ENCODE data around the gene TMEM54. TPM values are rescaled to one million over a fixed set of nuclear protein-coding genes. Genes with fewer than 3 reads are reported as not detected.

TMEM54 gene
- total and polyA plus RNA-seq, 2 of the 13 experiments (the other 11 are each of a cell fraction or from before 2014, with no cell fraction given): 2.5 to 2.9 TPM

DNA sequence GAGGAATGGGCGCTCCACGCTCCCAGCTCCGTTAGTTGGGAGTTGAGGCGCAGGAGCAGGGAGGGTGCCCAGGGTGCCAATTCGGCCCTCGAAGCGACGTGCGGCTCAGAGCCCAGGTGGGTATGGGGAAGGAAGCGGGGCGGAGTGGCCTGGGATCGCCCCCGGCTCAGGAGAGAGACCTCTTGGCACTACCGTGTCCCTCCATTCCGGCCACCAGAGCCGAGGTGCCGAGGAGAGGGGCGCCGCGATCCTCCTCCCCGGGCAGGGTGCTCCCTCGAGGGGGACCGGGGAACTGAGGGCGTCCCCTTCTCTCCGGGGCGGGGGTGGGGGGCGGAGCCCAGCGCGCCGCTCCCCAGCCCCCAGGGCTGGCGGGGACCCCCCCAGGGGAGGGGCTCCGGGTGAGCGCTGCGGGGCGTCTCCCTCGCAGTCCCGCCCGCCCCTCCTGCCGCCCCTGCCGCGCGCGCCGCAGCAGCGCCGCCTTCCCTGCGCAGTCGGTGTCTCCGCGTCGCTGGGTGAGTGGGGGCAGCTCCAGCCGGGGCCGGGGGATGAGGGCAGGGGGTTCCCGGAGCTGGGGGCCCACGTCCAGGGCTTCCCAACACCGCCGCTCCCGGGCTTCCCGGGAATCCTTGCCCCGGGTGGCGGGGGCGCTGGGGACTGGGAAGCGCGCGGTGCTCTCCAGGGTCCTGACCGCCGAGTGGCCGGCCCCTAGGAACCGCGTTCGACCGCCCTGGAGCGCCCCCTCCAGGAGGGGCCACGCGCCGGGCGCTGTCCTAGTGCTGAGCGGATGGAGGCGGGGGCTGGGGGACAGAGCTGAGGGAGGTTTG is 15.0 kb downstream of the TMEM54 start, which contains the start of gene HPCA (continued):
- TF ChIP-seq NFYB (CRISPR knock-in tag; IDR thresholded peaks at IDR 0.05): peak; percentile 29; the same call in 1 of the 2 replicates
- TF ChIP-seq BORCS8-MEF2B (CRISPR knock-in tag; IDR thresholded peaks at IDR 0.05): peak; percentile 99
- peak; percentile 84 for TF ChIP-seq ZNF7 (CRISPR knock-in tag; IDR thresholded peaks at IDR 0.05)
- TF ChIP-seq ZMYM3 (CRISPR knock-in tag; IDR thresholded peaks at IDR 0.05): no peak
- TF ChIP-seq ZNF878 (CRISPR knock-in tag; IDR thresholded peaks at IDR 0.05): peak; percentile 97
- no peak for TF ChIP-seq FIP1L1 (IDR thresholded peaks at IDR 0.05; ENCODE audit: borderline replicate concordance, insufficient read depth, low read depth, low read length)
- no peak for TF ChIP-seq DNMT1 (CRISPR knock-in tag; IDR thresholded peaks at IDR 0.05)
- TF ChIP-seq ZNF160 (CRISPR knock-in tag; IDR thresholded peaks at IDR 0.05): peak; percentile 96
- TF ChIP-seq TOE1 (CRISPR knock-in tag; IDR thresholded peaks at IDR 0.05): peak; percentile 92; the same call in 1 of the 2 replicates
- TF ChIP-seq, protein P1, sequence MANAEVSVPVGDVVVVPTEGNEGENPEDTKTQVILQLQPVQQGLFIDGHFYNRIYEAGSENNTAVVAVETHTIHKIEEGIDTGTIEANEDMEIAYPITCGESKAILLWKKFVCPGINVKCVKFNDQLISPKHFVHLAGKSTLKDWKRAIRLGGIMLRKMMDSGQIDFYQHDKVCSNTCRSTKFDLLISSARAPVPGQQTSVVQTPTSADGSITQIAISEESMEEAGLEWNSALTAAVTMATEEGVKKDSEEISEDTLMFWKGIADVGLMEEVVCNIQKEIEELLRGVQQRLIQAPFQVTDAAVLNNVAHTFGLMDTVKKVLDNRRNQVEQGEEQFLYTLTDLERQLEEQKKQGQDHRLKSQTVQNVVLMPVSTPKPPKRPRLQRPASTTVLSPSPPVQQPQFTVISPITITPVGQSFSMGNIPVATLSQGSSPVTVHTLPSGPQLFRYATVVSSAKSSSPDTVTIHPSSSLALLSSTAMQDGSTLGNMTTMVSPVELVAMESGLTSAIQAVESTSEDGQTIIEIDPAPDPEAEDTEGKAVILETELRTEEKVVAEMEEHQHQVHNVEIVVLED (CRISPR knock-in tag; IDR thresholded peaks at IDR 0.05; ENCODE audit: borderline replicate concordance): 0 out of 2 replicates have a peak, but pooled peaks have one; percentile 35
- TF ChIP-seq KLF16 (CRISPR knock-in tag; IDR thresholded peaks at IDR 0.05): peak in 1 of 2 experiments; percentile 99; a peak in 2 of 4 replicates
- TF ChIP-seq, protein P2, sequence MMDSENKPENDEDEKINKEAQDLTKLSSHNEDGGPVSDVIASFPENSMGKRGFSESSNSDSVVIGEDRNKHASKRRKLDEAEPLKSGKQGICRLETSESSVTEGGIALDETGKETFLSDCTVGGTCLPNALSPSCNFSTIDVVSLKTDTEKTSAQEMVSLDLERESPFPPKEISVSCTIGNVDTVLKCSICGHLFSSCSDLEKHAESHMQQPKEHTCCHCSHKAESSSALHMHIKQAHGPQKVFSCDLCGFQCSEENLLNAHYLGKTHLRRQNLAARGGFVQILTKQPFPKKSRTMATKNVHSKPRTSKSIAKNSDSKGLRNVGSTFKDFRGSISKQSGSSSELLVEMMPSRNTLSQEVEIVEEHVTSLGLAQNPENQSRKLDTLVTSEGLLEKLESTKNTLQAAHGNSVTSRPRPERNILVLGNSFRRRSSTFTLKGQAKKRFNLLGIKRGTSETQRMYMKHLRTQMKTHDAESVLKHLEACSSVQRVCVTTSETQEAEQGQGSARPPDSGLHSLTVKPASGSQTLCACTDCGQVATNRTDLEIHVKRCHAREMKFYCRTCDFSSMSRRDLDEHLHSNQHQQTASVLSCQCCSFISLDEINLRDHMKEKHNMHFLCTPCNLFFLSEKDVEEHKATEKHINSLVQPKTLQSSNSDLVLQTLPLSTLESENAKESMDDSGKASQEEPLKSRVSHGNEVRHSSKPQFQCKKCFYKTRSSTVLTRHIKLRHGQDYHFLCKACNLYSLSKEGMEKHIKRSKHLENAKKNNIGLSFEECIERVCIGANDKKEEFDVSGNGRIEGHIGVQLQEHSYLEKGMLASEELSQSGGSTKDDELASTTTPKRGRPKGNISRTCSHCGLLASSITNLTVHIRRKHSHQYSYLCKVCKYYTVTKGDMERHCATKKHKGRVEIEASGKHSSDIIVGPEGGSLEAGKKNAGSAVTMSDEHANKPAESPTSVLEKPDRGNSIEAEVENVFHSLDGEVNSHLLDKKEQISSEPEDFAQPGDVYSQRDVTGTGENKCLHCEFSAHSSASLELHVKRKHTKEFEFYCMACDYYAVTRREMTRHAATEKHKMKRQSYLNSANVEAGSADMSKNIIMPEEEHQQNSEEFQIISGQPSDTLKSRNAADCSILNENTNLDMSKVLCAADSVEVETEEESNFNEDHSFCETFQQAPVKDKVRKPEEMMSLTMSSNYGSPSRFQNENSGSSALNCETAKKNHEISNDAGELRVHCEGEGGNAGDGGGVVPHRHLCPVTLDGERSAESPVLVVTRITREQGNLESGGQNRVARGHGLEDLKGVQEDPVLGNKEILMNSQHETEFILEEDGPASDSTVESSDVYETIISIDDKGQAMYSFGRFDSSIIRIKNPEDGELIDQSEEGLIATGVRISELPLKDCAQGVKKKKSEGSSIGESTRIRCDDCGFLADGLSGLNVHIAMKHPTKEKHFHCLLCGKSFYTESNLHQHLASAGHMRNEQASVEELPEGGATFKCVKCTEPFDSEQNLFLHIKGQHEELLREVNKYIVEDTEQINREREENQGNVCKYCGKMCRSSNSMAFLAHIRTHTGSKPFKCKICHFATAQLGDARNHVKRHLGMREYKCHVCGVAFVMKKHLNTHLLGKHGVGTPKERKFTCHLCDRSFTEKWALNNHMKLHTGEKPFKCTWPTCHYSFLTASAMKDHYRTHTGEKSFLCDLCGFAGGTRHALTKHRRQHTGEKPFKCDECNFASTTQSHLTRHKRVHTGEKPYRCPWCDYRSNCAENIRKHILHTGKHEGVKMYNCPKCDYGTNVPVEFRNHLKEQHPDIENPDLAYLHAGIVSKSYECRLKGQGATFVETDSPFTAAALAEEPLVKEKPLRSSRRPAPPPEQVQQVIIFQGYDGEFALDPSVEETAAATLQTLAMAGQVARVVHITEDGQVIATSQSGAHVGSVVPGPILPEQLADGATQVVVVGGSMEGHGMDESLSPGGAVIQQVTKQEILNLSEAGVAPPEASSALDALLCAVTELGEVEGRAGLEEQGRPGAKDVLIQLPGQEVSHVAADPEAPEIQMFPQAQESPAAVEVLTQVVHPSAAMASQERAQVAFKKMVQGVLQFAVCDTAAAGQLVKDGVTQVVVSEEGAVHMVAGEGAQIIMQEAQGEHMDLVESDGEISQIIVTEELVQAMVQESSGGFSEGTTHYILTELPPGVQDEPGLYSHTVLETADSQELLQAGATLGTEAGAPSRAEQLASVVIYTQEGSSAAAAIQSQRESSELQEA (CRISPR knock-in tag; IDR thresholded peaks at IDR 0.05; ENCODE audit: not compliant biosample characterization): peak; percentile 98
- TF ChIP-seq HDAC2 (CRISPR knock-in tag; IDR thresholded peaks at IDR 0.05): peak; percentile 95
- no peak for TF ChIP-seq EP300 (IDR thresholded peaks at IDR 0.05; ENCODE audit: low read depth in 2 of 2, low read length in 2 of 2)
- TF ChIP-seq EP300 (CRISPR knock-in tag; IDR thresholded peaks at IDR 0.05; ENCODE audit: borderline replicate concordance): peak; percentile 58; the same call in 1 of the 2 replicates
- TF ChIP-seq ZNF207 (IDR thresholded peaks at IDR 0.05; ENCODE audit: borderline replicate concordance): no peak
- TF ChIP-seq, protein P3, sequence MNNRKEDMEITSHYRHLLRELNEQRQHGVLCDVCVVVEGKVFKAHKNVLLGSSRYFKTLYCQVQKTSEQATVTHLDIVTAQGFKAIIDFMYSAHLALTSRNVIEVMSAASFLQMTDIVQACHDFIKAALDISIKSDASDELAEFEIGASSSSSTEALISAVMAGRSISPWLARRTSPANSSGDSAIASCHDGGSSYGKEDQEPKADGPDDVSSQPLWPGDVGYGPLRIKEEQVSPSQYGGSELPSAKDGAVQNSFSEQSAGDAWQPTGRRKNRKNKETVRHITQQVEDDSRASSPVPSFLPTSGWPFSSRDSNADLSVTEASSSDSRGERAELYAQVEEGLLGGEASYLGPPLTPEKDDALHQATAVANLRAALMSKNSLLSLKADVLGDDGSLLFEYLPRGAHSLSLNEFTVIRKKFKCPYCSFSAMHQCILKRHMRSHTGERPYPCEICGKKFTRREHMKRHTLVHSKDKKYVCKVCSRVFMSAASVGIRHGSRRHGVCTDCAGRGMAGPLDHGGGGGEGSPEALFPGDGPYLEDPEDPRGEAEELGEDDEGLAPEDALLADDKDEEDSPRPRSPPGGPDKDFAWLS (CRISPR knock-in tag; IDR thresholded peaks at IDR 0.05; ENCODE audit: borderline replicate concordance): no peak
